ENCODE measurements around the gene GPR89A.
"Not testable (repeated sequence)": the region's sequence is repeated elsewhere in the genome, so short reads cannot be mapped to it uniquely, and the experiment has no call there.

GRCh38 chr1:145670995-145671745 lies 63.4 kb downstream of the GPR89A start:
- not testable (repeated sequence) for TF ChIP-seq CTCF, POLR2A (IDR thresholded peaks at IDR 0.05)
